ENCODE data around the gene PLOD2.
"Not testable (repeated sequence)": the region's sequence is repeated elsewhere in the genome, so short reads cannot be mapped to it uniquely, and the experiment has no call there.

The PLOD2 gene

DNA sequence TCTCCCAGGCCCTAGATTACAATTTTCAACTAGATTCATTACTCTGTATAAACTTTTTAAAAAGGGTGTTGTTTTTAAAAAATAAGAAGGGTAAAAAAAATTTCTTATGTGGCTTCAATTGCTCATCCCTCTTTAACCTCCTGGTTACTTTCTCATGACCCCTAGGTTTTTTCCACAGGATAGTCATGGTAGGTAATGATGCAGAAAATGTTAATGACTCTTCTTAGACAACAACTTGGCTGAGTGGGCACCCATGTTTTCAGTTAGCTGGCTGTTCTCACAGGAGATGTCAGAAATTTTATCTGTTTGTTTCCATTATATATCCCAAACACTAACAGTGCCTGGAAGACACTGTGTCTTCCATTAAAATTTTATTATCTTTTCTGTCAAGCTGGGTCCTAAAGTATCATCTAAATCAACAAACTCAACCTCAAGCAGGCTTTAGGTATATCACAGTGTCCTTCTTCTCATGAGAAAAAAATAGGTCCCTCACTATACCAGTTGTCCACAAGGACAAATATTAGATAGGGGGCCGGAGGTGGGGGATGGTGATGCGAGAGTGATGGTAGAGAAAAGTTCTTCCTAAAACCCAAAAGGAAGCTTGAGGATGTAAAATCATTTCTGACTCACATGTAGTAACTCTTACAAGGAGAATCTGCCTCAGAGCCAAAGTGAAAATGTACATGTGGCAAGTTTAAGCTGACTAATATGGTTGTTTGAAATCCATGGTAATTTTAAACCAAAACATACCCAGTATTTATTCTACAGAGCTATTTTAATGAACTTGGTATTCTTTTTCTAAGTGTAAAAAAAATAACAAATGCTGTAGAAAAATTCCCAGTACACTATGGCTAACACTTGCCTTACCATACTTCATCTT, 43.3 kb downstream of the PLOD2 start:
- Histone ChIP-seq H3K79me2 (no peaks in the 10 kb centered on the region), H3K9ac (no peak overlapping the region), H3K36me3 (ENCODE audit: control insufficient read depth, insufficient read depth, low read length) (no peaks in the 10 kb centered on the region), H2AFZ (no peak overlapping the region), H3K4me1 (no peaks in the 10 kb centered on the region), H3K9me3 (ENCODE audit: control insufficient read depth, low read length) (no peaks in the 10 kb centered on the region), H3K27ac (no peak overlapping the region), H3K4me3 (ENCODE audit: low read depth, low read length) (no peak overlapping the region), H3K27me3 (ENCODE audit: control insufficient read depth, insufficient read depth, low read length) (no peaks in the 10 kb centered on the region), H3K4me2 (ENCODE audit: low read length) (no peak overlapping the region)
- no peak for TF ChIP-seq CTCF (IDR thresholded peaks at IDR 0.05)

DNA sequence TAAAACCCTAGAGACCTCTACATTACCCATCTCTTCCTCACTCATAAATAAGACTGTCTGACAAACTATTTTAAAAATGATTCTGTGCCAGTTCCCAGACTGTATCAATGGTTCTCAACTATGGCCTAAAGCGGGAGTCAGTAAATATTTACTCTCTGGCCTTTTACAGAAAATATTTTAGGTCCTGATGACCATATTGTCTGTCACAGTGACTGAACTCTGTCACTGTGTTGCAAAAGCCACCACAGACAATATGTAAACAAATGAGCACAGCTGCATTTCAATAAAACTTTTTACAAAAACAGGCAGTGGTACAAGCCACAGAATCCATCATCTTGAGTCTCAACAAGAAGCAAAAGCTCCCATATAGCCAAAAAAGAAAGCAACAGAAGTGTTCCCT, 45.4 kb downstream of the PLOD2 start:
- H3K9ac ChIP-seq, result no peak overlapping the region

GRCh38 chr3:146113804-146114203, 47.2 kb downstream of the PLOD2 start:
- not testable (repeated sequence) for H3K79me2 ChIP-seq; H3K9ac ChIP-seq; H2AFZ ChIP-seq; H3K27me3 ChIP-seq (ENCODE audit: control insufficient read depth, insufficient read depth, low read length); H3K4me2 ChIP-seq (ENCODE audit: low read length); H3K9me3 ChIP-seq (ENCODE audit: control insufficient read depth, low read length); H3K27ac ChIP-seq; H3K36me3 ChIP-seq (ENCODE audit: control insufficient read depth, insufficient read depth, low read length); H3K4me1 ChIP-seq; H3K4me3 ChIP-seq (ENCODE audit: low read depth, low read length)

More for the DNA sequence above, 45.4 kb downstream of the PLOD2 start:
- TF ChIP-seq CTCF (IDR thresholded peaks at IDR 0.05), result no peak
- Histone ChIP-seq H3K79me2 (peaks cover 3% of the 10 kb centered on the region), H3K36me3 (ENCODE audit: control insufficient read depth, insufficient read depth, low read length) (no peaks in the 10 kb centered on the region), H3K27ac (no peak overlapping the region), H3K4me1 (no peaks in the 10 kb centered on the region), H2AFZ (no peak overlapping the region), H3K27me3 (ENCODE audit: control insufficient read depth, insufficient read depth, low read length) (no peaks in the 10 kb centered on the region), H3K4me2 (ENCODE audit: low read length) (no peak overlapping the region), H3K9me3 (ENCODE audit: control insufficient read depth, low read length) (no peaks in the 10 kb centered on the region), H3K4me3 (ENCODE audit: low read depth, low read length) (no peak overlapping the region)

DNA sequence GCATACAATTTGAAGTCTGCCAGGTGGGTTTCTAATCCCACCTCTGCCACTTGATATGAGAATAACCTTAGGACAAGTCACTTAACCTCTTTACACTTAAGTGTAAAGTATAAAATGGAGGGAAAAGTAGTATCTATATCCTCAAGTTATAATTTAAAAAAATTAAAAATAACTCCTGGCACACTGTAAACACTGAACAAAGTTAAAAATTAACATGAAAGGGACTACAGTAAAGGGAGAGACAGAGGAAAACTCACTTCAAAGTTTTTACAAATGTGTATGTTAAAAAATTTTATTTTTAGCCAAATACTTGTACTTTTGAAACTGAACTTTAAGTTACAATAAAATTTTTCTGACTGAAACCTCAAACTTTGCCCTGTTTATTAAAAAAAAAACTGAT, 49.6 kb downstream of the PLOD2 start:
- Histone ChIP-seq H3K4me3 (ENCODE audit: low read depth, low read length) (no peak overlapping the region), H3K9ac (no peak overlapping the region), H3K9me3 (ENCODE audit: control insufficient read depth, low read length) (no peaks in the 10 kb centered on the region), H3K27ac (no peak overlapping the region), H3K4me2 (ENCODE audit: low read length) (no peak overlapping the region), H3K27me3 (ENCODE audit: control insufficient read depth, insufficient read depth, low read length) (no peaks in the 10 kb centered on the region), H3K36me3 (ENCODE audit: control insufficient read depth, insufficient read depth, low read length) (no peaks in the 10 kb centered on the region), H3K4me1 (no peaks in the 10 kb centered on the region), H3K79me2 (peaks cover 3% of the 10 kb centered on the region), H2AFZ (no peak overlapping the region)
- no peak for TF ChIP-seq CTCF (IDR thresholded peaks at IDR 0.05)

GRCh38 chr3:146110161-146110560, 50.8 kb downstream of the PLOD2 start:
- H3K79me2 ChIP-seq, result peaks cover 3% of the 10 kb centered on the region
- no peak overlapping the region for H3K27ac ChIP-seq
- H2AFZ ChIP-seq, result no peak overlapping the region
- no peaks in the 10 kb centered on the region for H3K36me3 ChIP-seq (ENCODE audit: control insufficient read depth, insufficient read depth, low read length)
- H3K4me2 ChIP-seq (ENCODE audit: low read length), result no peak overlapping the region
- no peak overlapping the region for H3K9ac ChIP-seq
- no peaks in the 10 kb centered on the region for H3K4me1 ChIP-seq
- TF ChIP-seq CTCF (IDR thresholded peaks at IDR 0.05), result no peak
- no peaks in the 10 kb centered on the region for H3K9me3 ChIP-seq (ENCODE audit: control insufficient read depth, low read length)
- H3K27me3 ChIP-seq (ENCODE audit: control insufficient read depth, insufficient read depth, low read length), result no peaks in the 10 kb centered on the region
- H3K4me3 ChIP-seq (ENCODE audit: low read depth, low read length), result no peak overlapping the region

Data from parathyroid adenoma (tissue), 2 donors.